ENCODE results near the gene CCDC142. TPM values are rescaled to one million over a fixed set of nuclear protein-coding genes. Genes with fewer than 3 reads are reported as not detected.
A peak's percentile ranks its signal among the peaks of the same experiment; 100 is the strongest.

The CCDC142 gene
- total and polyA plus RNA-seq, 10 of the 15 experiments (the other 5 are each of a cell fraction or from before 2014, with no cell fraction given): 0.93 to 16.9 (median 9.0) TPM

- TF ChIP-seq PRDM15 (CRISPR knock-in tag; IDR thresholded peaks at IDR 0.05) (no peak), ZSCAN29 (IDR thresholded peaks at IDR 0.05) (no peak), NFXL1 (IDR thresholded peaks at IDR 0.05; ENCODE audit: borderline replicate concordance) (no peak), ELK1 (IDR thresholded peaks at IDR 0.05; ENCODE audit: low read depth, low read length) (peak; percentile 61; the same call in 1 of the 2 replicates), TCF12 (IDR thresholded peaks at IDR 0.05; ENCODE audit: low read depth, low read length) (no peak), ZNF207 (IDR thresholded peaks at IDR 0.05; ENCODE audit: borderline replicate concordance) (0 out of 2 replicates have a peak, but pooled peaks have one; percentile 52), EED (IDR thresholded peaks at IDR 0.05; ENCODE audit: low read depth) (peak; percentile 67; the same call in 1 of the 2 replicates), ZBTB40 (IDR thresholded peaks at IDR 0.05; ENCODE audit: borderline replicate concordance) (peak; percentile 89), ZBTB4 (CRISPR knock-in tag; IDR thresholded peaks at IDR 0.05) (no peak), RBBP5 (conservative IDR thresholded peaks at IDR 0.05) (no peak), CBX5 (IDR thresholded peaks at IDR 0.05; ENCODE audit: low read depth) (no peak), CHD4 (IDR thresholded peaks at IDR 0.05) (no peak), PAX5 (IDR thresholded peaks at IDR 0.05; ENCODE audit: borderline replicate concordance, low read depth, low read length) (peak; percentile 19; the same call in 1 of the 2 replicates), KAT2A (conservative IDR thresholded peaks at IDR 0.05; ENCODE audit: control insufficient read depth, low read depth, low read length) (no peak), ESRRA (IDR thresholded peaks at IDR 0.05; ENCODE audit: low read length) (no peak), BRCA1 (IDR thresholded peaks at IDR 0.05; ENCODE audit: low read depth, low read length) (no peak), EZH2 (IDR thresholded peaks at IDR 0.05; ENCODE audit: borderline replicate concordance, control insufficient read depth, low read depth, low read length) (no peak)
Observed at GRCh38 chr2:74529357-74530238, 46.8 kb upstream of the CCDC142 start, which contains the start of the genes AUP1 and HTRA2 (continued).

Measured in GM12878 (cell line).